Stimulated activated naive CD8-positive, alpha-beta T cell treated with anti-CD3 and anti-CD28 coated beads, Interleukin-15, Interleukin-2, amounts not matched to agents 100 ng/mL and 50 ng/mL, for 24 hours (primary cell): ENCODE measurements around the gene YIF1A.
"Not testable (repeated sequence)": the region's sequence is repeated elsewhere in the genome, so short reads cannot be mapped to it uniquely, and the experiment has no call there.

Experiments
- H3K27ac Mint-ChIP-seq: one replicate; pipeline ENCODE4 v1.8.0; 2021; ENCODE audit warnings: mild to moderate bottlenecking, mixed read lengths
- H3K27me3 Mint-ChIP-seq: one replicate; pipeline ENCODE4 v1.8.0; 2021; ENCODE audit warnings: mixed read lengths
- H3K36me3 Mint-ChIP-seq: one replicate; pipeline ENCODE4 v1.8.0; 2021; ENCODE audit warnings: low read depth, mixed read lengths
- H3K4me1 Mint-ChIP-seq: one replicate; pipeline ENCODE4 v1.8.0; 2021; ENCODE audit warnings: low read depth, mixed read lengths
- H3K4me3 Mint-ChIP-seq: one replicate; pipeline ENCODE4 v1.8.0; 2021; ENCODE audit warnings: mild to moderate bottlenecking, mixed read lengths
- H3K9me3 Mint-ChIP-seq: one replicate; pipeline ENCODE4 v1.8.0; 2021; ENCODE audit warnings: mixed read lengths

The YIF1A gene

GRCh38 chr11:66265531-66266377, 23.2 kb downstream of the YIF1A start:
- no peaks in the 10 kb centered on the region for H3K9me3 Mint-ChIP-seq
- H3K4me1 Mint-ChIP-seq = peaks cover 26% of the 10 kb centered on the region
- no peak overlapping the region for H3K27ac Mint-ChIP-seq
- H3K27me3 Mint-ChIP-seq = no peaks in the 10 kb centered on the region
- H3K36me3 Mint-ChIP-seq = peaks cover 24% of the 10 kb centered on the region
- H3K4me3 Mint-ChIP-seq = no peak overlapping the region

DNA sequence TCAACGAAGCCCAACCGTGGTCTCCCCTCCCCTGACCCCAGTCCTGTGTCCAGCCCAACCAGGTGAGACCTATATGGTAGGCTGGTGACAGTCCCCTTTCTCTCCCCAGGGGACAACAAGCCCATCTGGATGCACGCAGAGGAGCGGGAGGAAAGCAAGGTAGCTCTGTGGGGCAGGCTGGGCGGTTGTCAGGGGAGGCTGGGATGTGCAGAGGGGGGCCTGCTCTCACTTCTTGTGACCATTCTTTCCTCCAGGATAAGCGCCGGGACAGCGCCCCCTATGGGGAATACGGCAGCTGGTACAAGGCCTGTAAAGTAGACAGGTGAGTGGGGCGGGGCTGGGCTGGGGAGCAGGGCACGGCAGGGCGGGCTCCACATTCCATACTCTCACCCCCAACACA, 24.0 kb downstream of the YIF1A start:
- Mint-ChIP-seq H3K4me1 (peaks cover 19% of the 10 kb centered on the region), H3K4me3 (no peak overlapping the region), H3K27ac (no peak overlapping the region), H3K27me3 (no peaks in the 10 kb centered on the region), H3K36me3 (peaks cover 27% of the 10 kb centered on the region), H3K9me3 (no peaks in the 10 kb centered on the region)

- no peak overlapping the region for H3K27ac Mint-ChIP-seq
- H3K27me3 Mint-ChIP-seq = no peaks in the 10 kb centered on the region
- H3K4me3 Mint-ChIP-seq = no peak overlapping the region
- no peaks in the 10 kb centered on the region for H3K9me3 Mint-ChIP-seq
- peaks cover 19% of the 10 kb centered on the region for H3K4me1 Mint-ChIP-seq
- H3K36me3 Mint-ChIP-seq = peaks cover 29% of the 10 kb centered on the region
Measured at GRCh38 chr11:66264383-66264782, 24.6 kb downstream of the YIF1A start.

GRCh38 chr11:66263785-66264184, 25.2 kb downstream of the YIF1A start:
- H3K27ac Mint-ChIP-seq = no peak overlapping the region

GRCh38 chr11:66263231-66263630, 25.7 kb downstream of the YIF1A start:
- H3K36me3 Mint-ChIP-seq = peaks cover 31% of the 10 kb centered on the region
- no peak overlapping the region for H3K27ac Mint-ChIP-seq
- no peaks in the 10 kb centered on the region for H3K27me3 Mint-ChIP-seq
- no peak overlapping the region for H3K4me3 Mint-ChIP-seq
- peaks cover 27% of the 10 kb centered on the region for H3K4me1 Mint-ChIP-seq
- H3K9me3 Mint-ChIP-seq = no peaks in the 10 kb centered on the region

More at GRCh38 chr11:66263785-66264184, 25.2 kb downstream of the YIF1A start:
- peaks cover 22% of the 10 kb centered on the region for H3K4me1 Mint-ChIP-seq
- no peak overlapping the region for H3K4me3 Mint-ChIP-seq
- H3K36me3 Mint-ChIP-seq = peaks cover 30% of the 10 kb centered on the region
- H3K27me3 Mint-ChIP-seq = no peaks in the 10 kb centered on the region
- no peaks in the 10 kb centered on the region for H3K9me3 Mint-ChIP-seq

- Mint-ChIP-seq H3K4me3 (no peak overlapping the region), H3K27me3 (no peaks in the 10 kb centered on the region), H3K9me3 (no peaks in the 10 kb centered on the region), H3K27ac (no peak overlapping the region), H3K4me1 (peaks cover 24% of the 10 kb centered on the region), H3K36me3 (peaks cover 31% of the 10 kb centered on the region)
Measured at GRCh38 chr11:66262696-66263095, 26.2 kb downstream of the YIF1A start.

DNA sequence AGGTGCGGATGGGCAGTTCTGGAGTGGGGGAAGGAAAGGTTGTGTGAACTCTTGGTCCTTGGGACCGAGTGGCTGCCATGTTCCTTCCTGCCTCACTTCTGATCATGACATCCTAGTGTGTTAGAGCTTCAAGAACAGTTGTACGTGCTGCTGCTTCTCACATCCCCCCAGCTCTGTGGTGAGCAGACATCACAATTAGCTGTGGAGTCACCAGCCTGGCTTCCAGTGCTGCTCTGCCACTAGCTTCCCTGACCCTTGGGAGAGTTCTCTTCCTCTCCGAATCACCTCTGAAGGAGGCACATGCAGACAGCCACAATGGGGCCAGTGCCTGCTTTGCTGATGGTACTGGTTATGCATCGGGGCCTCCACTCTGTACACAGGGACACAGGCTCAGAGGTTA, 26.8 kb downstream of the YIF1A start:
- Mint-ChIP-seq H3K4me1 (peaks cover 22% of the 10 kb centered on the region), H3K27me3 (no peaks in the 10 kb centered on the region), H3K9me3 (no peaks in the 10 kb centered on the region), H3K27ac (no peak overlapping the region), H3K36me3 (peaks cover 31% of the 10 kb centered on the region), H3K4me3 (no peak overlapping the region)

GRCh38 chr11:66261578-66261977, 27.4 kb downstream of the YIF1A start:
- no peaks in the 10 kb centered on the region for H3K27me3 Mint-ChIP-seq
- no peak overlapping the region for H3K4me3 Mint-ChIP-seq
- peaks cover 23% of the 10 kb centered on the region for H3K4me1 Mint-ChIP-seq
- no peak overlapping the region for H3K27ac Mint-ChIP-seq
- peaks cover 31% of the 10 kb centered on the region for H3K36me3 Mint-ChIP-seq
- H3K9me3 Mint-ChIP-seq = no peaks in the 10 kb centered on the region

- peak overlapping the region; percentile 94 for H3K4me3 Mint-ChIP-seq
- H3K4me1 Mint-ChIP-seq = peaks cover 31% of the 10 kb centered on the region
- no peak overlapping the region for H3K27ac Mint-ChIP-seq
- no peaks in the 10 kb centered on the region for H3K27me3 Mint-ChIP-seq
- H3K36me3 Mint-ChIP-seq = peaks cover 31% of the 10 kb centered on the region
- H3K9me3 Mint-ChIP-seq = no peaks in the 10 kb centered on the region
Measured at GRCh38 chr11:66259956-66260355, 29.0 kb downstream of the YIF1A start.

GRCh38 chr11:66259225-66259624, 29.7 kb downstream of the YIF1A start:
- H3K36me3 Mint-ChIP-seq = peaks cover 24% of the 10 kb centered on the region
- H3K27me3 Mint-ChIP-seq = no peaks in the 10 kb centered on the region
- H3K27ac Mint-ChIP-seq = peak overlapping the region; percentile 83
- H3K9me3 Mint-ChIP-seq = no peaks in the 10 kb centered on the region
- H3K4me3 Mint-ChIP-seq = peak overlapping the region; percentile 94
- peaks cover 31% of the 10 kb centered on the region for H3K4me1 Mint-ChIP-seq

- Mint-ChIP-seq H3K27me3 (no peaks in the 10 kb centered on the region), H3K27ac (peak overlapping the region; percentile 83), H3K4me3 (peak overlapping the region; percentile 94), H3K9me3 (no peaks in the 10 kb centered on the region), H3K4me1 (peaks cover 31% of the 10 kb centered on the region), H3K36me3 (peaks cover 22% of the 10 kb centered on the region)
Measured at GRCh38 chr11:66258473-66258893, 30.5 kb downstream of the YIF1A start.

- H3K4me1 Mint-ChIP-seq = peaks cover 13% of the 10 kb centered on the region
- not testable (repeated sequence) for H3K27me3 Mint-ChIP-seq, H3K9me3 Mint-ChIP-seq, H3K36me3 Mint-ChIP-seq, H3K4me3 Mint-ChIP-seq
- H3K27ac Mint-ChIP-seq = peak overlapping the region; percentile 65
Measured at GRCh38 chr11:66253081-66253480, 35.9 kb downstream of the YIF1A start.

DNA sequence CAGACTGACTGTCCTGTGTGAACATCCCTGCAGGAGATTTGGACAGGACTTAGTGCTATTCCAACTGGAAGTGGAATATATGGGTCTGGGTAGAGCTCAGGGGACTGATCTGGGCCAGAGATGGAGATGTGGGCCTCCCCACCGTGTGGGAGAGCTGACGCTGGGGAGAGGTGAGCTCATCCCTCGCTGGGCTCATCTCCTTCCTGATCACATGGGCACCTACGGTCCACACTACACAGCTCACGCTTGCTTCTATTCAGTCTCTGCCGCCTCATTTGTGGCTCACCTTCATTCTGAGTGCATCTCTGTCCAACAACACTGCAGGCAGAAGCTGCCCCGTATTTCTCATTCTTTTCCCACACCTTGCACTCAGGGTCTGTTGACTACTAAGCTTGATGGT, 37.1 kb downstream of the YIF1A start:
- H3K27ac Mint-ChIP-seq = no peak overlapping the region
- H3K9me3 Mint-ChIP-seq = no peaks in the 10 kb centered on the region
- no peaks in the 10 kb centered on the region for H3K27me3 Mint-ChIP-seq
- H3K4me3 Mint-ChIP-seq = no peak overlapping the region
- H3K36me3 Mint-ChIP-seq = peaks cover 3% of the 10 kb centered on the region
- peaks cover 10% of the 10 kb centered on the region for H3K4me1 Mint-ChIP-seq

DNA sequence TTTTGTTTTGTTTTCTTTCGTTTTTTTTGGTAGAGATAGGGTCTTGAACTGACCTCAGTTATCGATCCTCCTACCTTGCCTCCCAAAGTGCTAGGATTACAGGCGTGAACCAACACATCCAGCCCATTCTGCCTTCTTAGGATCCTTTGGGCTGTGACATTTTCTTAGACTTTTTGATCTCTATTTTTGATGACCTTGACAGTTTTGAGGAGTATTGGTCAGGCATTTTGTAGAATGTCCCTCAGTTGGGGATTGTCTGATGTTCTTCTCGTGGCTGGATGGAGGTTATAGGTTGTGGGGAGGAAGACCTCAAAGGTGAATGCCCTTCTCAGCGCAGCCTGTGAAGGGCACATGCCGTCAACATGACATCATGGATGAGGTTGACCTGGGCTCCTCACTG, 40.0 kb downstream of the YIF1A start:
- Mint-ChIP-seq H3K4me3 (no peak overlapping the region), H3K36me3 (peaks cover 3% of the 10 kb centered on the region), H3K4me1 (no peaks in the 10 kb centered on the region), H3K9me3 (no peaks in the 10 kb centered on the region), H3K27ac (no peak overlapping the region), H3K27me3 (no peaks in the 10 kb centered on the region)

DNA sequence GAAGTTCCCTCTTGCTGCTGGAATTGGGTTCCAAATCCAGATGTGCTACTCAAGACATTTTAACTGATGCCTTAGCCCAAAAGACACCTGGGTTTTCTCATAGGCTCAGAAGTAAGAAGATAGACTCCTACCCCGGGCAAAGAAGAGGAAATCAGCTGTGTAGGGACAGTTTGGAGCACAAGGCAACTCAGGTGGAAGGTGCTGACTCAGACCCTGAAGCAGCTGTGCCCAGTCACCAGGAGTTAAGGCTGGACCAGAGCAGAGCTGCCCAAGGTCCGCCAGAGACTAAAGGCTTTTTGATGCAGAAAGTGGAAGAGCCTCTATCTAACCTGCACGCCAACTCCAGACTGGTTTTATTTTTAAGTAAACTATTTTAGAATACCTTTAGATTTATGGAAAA, 41.1 kb downstream of the YIF1A start:
- Mint-ChIP-seq H3K36me3 (peaks cover 3% of the 10 kb centered on the region), H3K27ac (no peak overlapping the region), H3K4me3 (no peak overlapping the region), H3K4me1 (no peaks in the 10 kb centered on the region), H3K27me3 (no peaks in the 10 kb centered on the region), H3K9me3 (no peaks in the 10 kb centered on the region)

GRCh38 chr11:66247295-66247694, 41.6 kb downstream of the YIF1A start:
- no peaks in the 10 kb centered on the region for H3K4me1 Mint-ChIP-seq
- H3K4me3 Mint-ChIP-seq = no peak overlapping the region

More at GRCh38 chr11:66247295-66247694, 41.6 kb downstream of the YIF1A start:
- Mint-ChIP-seq H3K27ac (no peak overlapping the region), H3K27me3 (no peaks in the 10 kb centered on the region), H3K36me3 (peaks cover 3% of the 10 kb centered on the region), H3K9me3 (no peaks in the 10 kb centered on the region)
